Fibroblast of lung (primary cell): ENCODE measurements around the gene C10orf90. TPM values are rescaled to one million over a fixed set of nuclear protein-coding genes. Genes with fewer than 3 reads are reported as not detected.

Source experiments
- DNase-seq, 2 donors: peaks; one replicate each; pipeline versions ENCODE4 v3.0.0 to v3.0.0-alpha.2; 2010; ENCODE audit warnings: low read depth in 2 of 2
- H2AFZ ChIP-seq: 2 replicates; pipeline ENCODE4 v1.5.1; 2012; ENCODE audit warnings: low read length, control low read depth, inconsistent platforms
- H3K27ac ChIP-seq: 2 replicates; pipeline ENCODE4 v1.5.1; 2011; ENCODE audit warnings: low read length, control low read depth; ENCODE audit not compliant: insufficient read depth
- H3K27me3 ChIP-seq: 2 replicates; pipeline ENCODE4 v1.5.1; 2011; ENCODE audit warnings: mild to moderate bottlenecking, low read length; ENCODE audit not compliant: control insufficient read depth, insufficient read depth
- H3K36me3 ChIP-seq: 2 replicates; pipeline ENCODE4 v1.5.1; 2011; ENCODE audit warnings: low read length; ENCODE audit not compliant: control insufficient read depth, insufficient read depth
- H3K4me1 ChIP-seq: 2 replicates; pipeline ENCODE4 v1.5.1; 2011; ENCODE audit warnings: low read length; ENCODE audit not compliant: control insufficient read depth, insufficient read depth; ENCODE audit errors: extremely low read depth
- H3K4me2 ChIP-seq: 2 replicates; pipeline ENCODE4 v1.5.1; 2011; ENCODE audit warnings: low read length, control low read depth; ENCODE audit not compliant: insufficient read depth; ENCODE audit errors: extremely low read depth
- H3K4me3 ChIP-seq, 4 experiments: fragments of 200-600 bp in 1 of 4; sonication (generic) in 1 of 4; replicated peaks in 1 of 4; 2 replicates each; pipeline ENCODE4 v1.5.1; 2011 to 2016; ENCODE audit warnings: low read length in 4 of 4, low read depth in 3 of 4, mild to moderate bottlenecking in 3 of 4, control low read depth in 2 of 4, inconsistent platforms in 1 of 4, mixed read lengths in 1 of 4; ENCODE audit not compliant: insufficient read depth in 1 of 4; ENCODE audit errors: control extremely low read depth in 1 of 4
- H3K79me2 ChIP-seq: 2 replicates; pipeline ENCODE4 v1.5.1; 2012; ENCODE audit warnings: mild to moderate bottlenecking, low read length, inconsistent platforms; ENCODE audit not compliant: control insufficient read depth, insufficient read depth
- H3K9ac ChIP-seq: 2 replicates; pipeline ENCODE4 v1.5.1; 2011; ENCODE audit warnings: mild to moderate bottlenecking, low read length, control low read depth; ENCODE audit not compliant: insufficient read depth
- H3K9me3 ChIP-seq: 2 replicates; pipeline ENCODE4 v1.5.1; 2012; ENCODE audit warnings: low read depth, low read length; ENCODE audit not compliant: control insufficient read depth, insufficient read depth
- H4K20me1 ChIP-seq: 2 replicates; pipeline ENCODE4 v1.5.1; 2011; ENCODE audit warnings: low read length; ENCODE audit not compliant: control insufficient read depth, insufficient read depth; ENCODE audit errors: extremely low read depth
- EZH2 ChIP-seq: IDR thresholded peaks from 2 replicates; pipeline ENCODE4 v1.5.1; 2012; ENCODE audit warnings: low read length, control low read depth, mild to moderate bottlenecking; ENCODE audit errors: missing control alignments
- polyA plus RNA-seq, 2 donors: library from polyadenylated mRNA; depleted of rRNA in 1 of 2; stranded (reverse) in 1 of 2; unstranded in 1 of 2; fragments of >200 nt; gene quantifications; 2 replicates each; pipeline ENCODE4 v1.2.1, GENCODE V29; 2011 to 2012; ENCODE audit warnings: missing spikeins in 1 of 2
- total RNA-seq: library from RNA; depleted of rRNA; stranded (reverse); fragments of >200 nt; gene quantifications from 2 replicates; pipeline ENCODE4 v1.2.1, GENCODE V29; 2014
- TF ChIP-seq, protein P1 (sequence below), 2 donors: IDR thresholded peaks in 1 of 2; conservative IDR thresholded peaks in 1 of 2; 1 replicate in 1 of 2; 2 replicates in 1 of 2; pipeline ENCODE4 v1.5.1; 2011 to 2012; ENCODE audit warnings: low read length in 2 of 2, control low read depth in 1 of 2, inconsistent platforms in 1 of 2, low read depth in 1 of 2, mild to moderate bottlenecking in 1 of 2

The C10orf90 gene
- total and polyA plus RNA-seq, 2 donors (not counting 1 experiment from before 2014, with no cell fraction given) = 0.17 to 0.65 TPM

- H3K27me3 ChIP-seq = no peaks in the 10 kb centered on the region
- TF ChIP-seq, protein P1, sequence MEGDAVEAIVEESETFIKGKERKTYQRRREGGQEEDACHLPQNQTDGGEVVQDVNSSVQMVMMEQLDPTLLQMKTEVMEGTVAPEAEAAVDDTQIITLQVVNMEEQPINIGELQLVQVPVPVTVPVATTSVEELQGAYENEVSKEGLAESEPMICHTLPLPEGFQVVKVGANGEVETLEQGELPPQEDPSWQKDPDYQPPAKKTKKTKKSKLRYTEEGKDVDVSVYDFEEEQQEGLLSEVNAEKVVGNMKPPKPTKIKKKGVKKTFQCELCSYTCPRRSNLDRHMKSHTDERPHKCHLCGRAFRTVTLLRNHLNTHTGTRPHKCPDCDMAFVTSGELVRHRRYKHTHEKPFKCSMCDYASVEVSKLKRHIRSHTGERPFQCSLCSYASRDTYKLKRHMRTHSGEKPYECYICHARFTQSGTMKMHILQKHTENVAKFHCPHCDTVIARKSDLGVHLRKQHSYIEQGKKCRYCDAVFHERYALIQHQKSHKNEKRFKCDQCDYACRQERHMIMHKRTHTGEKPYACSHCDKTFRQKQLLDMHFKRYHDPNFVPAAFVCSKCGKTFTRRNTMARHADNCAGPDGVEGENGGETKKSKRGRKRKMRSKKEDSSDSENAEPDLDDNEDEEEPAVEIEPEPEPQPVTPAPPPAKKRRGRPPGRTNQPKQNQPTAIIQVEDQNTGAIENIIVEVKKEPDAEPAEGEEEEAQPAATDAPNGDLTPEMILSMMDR (conservative IDR thresholded peaks at IDR 0.05 in 1 of 2, IDR thresholded peaks at IDR 0.05 in 1 of 2; ENCODE audit: low read depth in 1 of 2, low read length in 2 of 2) = no peak
- TF ChIP-seq EZH2 = no peak
- DNase-seq = no peak
Measured at GRCh38 chr10:126393076-126393475, 277.4 kb downstream of the C10orf90 start.

DNA sequence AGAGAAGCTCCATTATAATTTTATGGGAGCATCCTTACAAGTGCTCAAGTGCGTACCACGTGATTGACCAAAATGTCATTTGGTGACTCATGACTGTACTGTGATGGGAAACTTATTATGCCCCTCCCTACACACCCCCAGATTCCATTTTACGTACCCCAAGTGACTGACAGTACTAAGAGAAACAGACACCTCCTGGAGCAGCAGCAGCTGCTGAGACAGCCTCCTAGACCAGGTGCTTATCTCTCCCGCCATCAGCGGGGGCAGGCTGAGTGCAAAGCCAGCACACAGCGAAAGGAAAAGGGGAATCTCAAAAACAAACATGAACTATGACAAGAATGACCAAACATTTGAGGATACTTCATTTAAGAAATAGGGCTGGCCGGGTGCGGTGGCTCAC is 278.0 kb downstream of the C10orf90 start:
- Histone ChIP-seq H3K36me3 (no peaks in the 10 kb centered on the region), H2AFZ (no peak overlapping the region), H3K27ac (no peak overlapping the region), H4K20me1 (no peaks in the 10 kb centered on the region), H3K79me2 (no peaks in the 10 kb centered on the region), H3K4me2 (no peak overlapping the region), H3K9me3 (no peaks in the 10 kb centered on the region), H3K4me3 (no peak overlapping the region), H3K9ac (no peak overlapping the region), H3K4me1 (peaks cover 21% of the 10 kb centered on the region), H3K27me3 (no peaks in the 10 kb centered on the region)
- TF ChIP-seq, protein P1 (conservative IDR thresholded peaks at IDR 0.05 in 1 of 2, IDR thresholded peaks at IDR 0.05 in 1 of 2; ENCODE audit: low read depth in 1 of 2, low read length in 2 of 2) = no peak
- no peak for TF ChIP-seq EZH2
- DNase-seq = peak in 1 of 2 donors; percentile 57

More at GRCh38 chr10:126393076-126393475, 277.4 kb downstream of the C10orf90 start:
- Histone ChIP-seq H3K79me2 (no peaks in the 10 kb centered on the region), H3K9ac (no peak overlapping the region), H2AFZ (no peak overlapping the region), H3K9me3 (no peaks in the 10 kb centered on the region), H3K4me1 (peaks cover 26% of the 10 kb centered on the region), H3K27ac (no peak overlapping the region), H3K36me3 (no peaks in the 10 kb centered on the region), H3K4me2 (no peak overlapping the region), H4K20me1 (no peaks in the 10 kb centered on the region), H3K4me3 (no peak overlapping the region)

GRCh38 chr10:126392068-126392467 is 278.4 kb downstream of the C10orf90 start:
- Histone ChIP-seq H3K4me1 (peaks cover 18% of the 10 kb centered on the region), H3K79me2 (no peaks in the 10 kb centered on the region), H3K27me3 (no peaks in the 10 kb centered on the region), H3K4me3 (no peak overlapping the region), H3K36me3 (no peaks in the 10 kb centered on the region), H4K20me1 (no peaks in the 10 kb centered on the region), H3K9ac (no peak overlapping the region), H3K27ac (no peak overlapping the region), H3K9me3 (no peaks in the 10 kb centered on the region), H3K4me2 (no peak overlapping the region), H2AFZ (no peak overlapping the region)
- DNase-seq = no peak
- TF ChIP-seq EZH2 = no peak
- TF ChIP-seq, protein P1 (conservative IDR thresholded peaks at IDR 0.05 in 1 of 2, IDR thresholded peaks at IDR 0.05 in 1 of 2; ENCODE audit: low read depth in 1 of 2, low read length in 2 of 2) = no peak
